T-cell (primary cell): ENCODE data around the gene MOB4. TPM values are rescaled to one million over a fixed set of nuclear protein-coding genes. Genes with fewer than 3 reads are reported as not detected.
"Not testable (repeated sequence)": the region's sequence is repeated elsewhere in the genome, so short reads cannot be mapped to it uniquely, and the experiment has no call there.

Experiments
- ATAC-seq, 4 experiments: fragments of 200-7000 bp in 3 of 4; fragments of 150-1000 bp in 1 of 4; cut with Tn5 transposase; replicated peaks in 1 of 4; 1 replicate in 3 of 4; 2 replicates in 1 of 4; pipeline ENCODE4 v1.10.0; 2021; ENCODE audit warnings: moderate library complexity in 3 of 4, mild to moderate bottlenecking in 2 of 4, moderate number of reproducible peaks in 1 of 4
- CTCF ChIA-PET, 2 donors: fragments of 300-600 bp; sonication (Branson Sonifier 250); formaldehyde crosslinking; loops; one replicate each; lab custom pipeline; 2022; ENCODE audit warnings: antibody characterized with exemption in 2 of 2; lab: Charles Lee
- POLR2A ChIA-PET, 2 donors: fragments of 300-600 bp; sonication (Branson Sonifier 250); formaldehyde crosslinking; loops; one replicate each; lab custom pipeline; 2022; ENCODE audit warnings: antibody characterized with exemption in 2 of 2; lab: Charles Lee
- DNase-seq, 35 experiments: peaks; one replicate each; pipeline versions ENCODE4 v3.0.0 to v3.0.0-alpha.2; 2013 to 2023
- H3K27ac ChIP-seq: one replicate; pipeline ENCODE4 v1.5.1; 2013; ENCODE audit warnings: low read length
- H3K27me3 ChIP-seq, 2 experiments: replicated peaks in 1 of 2; 1 replicate in 1 of 2; 2 replicates in 1 of 2; pipeline versions ENCODE4 v1.6.1 to v1.7.0; 2013; ENCODE audit warnings: low read length in 1 of 2, mixed read lengths in 1 of 2; ENCODE audit not compliant: control insufficient read depth in 2 of 2, insufficient read depth in 2 of 2; ENCODE audit errors: extremely low read depth in 1 of 2
- H3K36me3 ChIP-seq, 2 donors: 1 replicate in 1 of 2; 2 replicates in 1 of 2; pipeline versions ENCODE4 v1.6.1 to v1.7.0; 2013; ENCODE audit warnings: low read length in 1 of 2; ENCODE audit not compliant: control insufficient read depth in 2 of 2, insufficient read depth in 1 of 2; ENCODE audit errors: extremely low read depth in 1 of 2
- H3K4me1 ChIP-seq, 2 experiments: 1 replicate in 1 of 2; 2 replicates in 1 of 2; pipeline versions ENCODE4 v1.6.1 to v1.7.0; 2013; ENCODE audit warnings: low read length in 2 of 2, mixed read lengths in 1 of 2; ENCODE audit not compliant: insufficient read depth in 2 of 2, control insufficient read depth in 1 of 2; ENCODE audit errors: extremely low read depth in 1 of 2
- H3K4me3 ChIP-seq, 2 donors: 1 replicate in 1 of 2; 2 replicates in 1 of 2; pipeline versions ENCODE4 v1.5.1 to v1.7.0; 2013; ENCODE audit warnings: mild to moderate bottlenecking in 2 of 2, low read length in 1 of 2, moderate library complexity in 1 of 2; ENCODE audit not compliant: control insufficient read depth in 1 of 2; ENCODE audit errors: extremely low read depth in 1 of 2
- H3K9me3 ChIP-seq: 2 replicates; pipeline ENCODE4 v1.7.0; 2013
- H3K27ac Mint-ChIP-seq, 2 donors: one replicate each; pipeline ENCODE4 v1.8.0; 2020 to 2021; ENCODE audit warnings: mild to moderate bottlenecking in 2 of 2, mixed read lengths in 2 of 2
- H3K27me3 Mint-ChIP-seq, 2 donors: one replicate each; pipeline ENCODE4 v1.8.0; 2021 to 2022; ENCODE audit warnings: mixed read lengths in 2 of 2
- H3K36me3 Mint-ChIP-seq: one replicate; pipeline ENCODE4 v1.8.0; 2021; ENCODE audit warnings: mixed read lengths
- H3K4me1 Mint-ChIP-seq, 3 donors: one replicate each; pipeline ENCODE4 v1.8.0; 2020 to 2022; ENCODE audit warnings: mixed read lengths in 3 of 3, mild to moderate bottlenecking in 1 of 3
- H3K4me3 Mint-ChIP-seq, 3 donors: one replicate each; pipeline ENCODE4 v1.8.0; 2020 to 2022; ENCODE audit warnings: mild to moderate bottlenecking in 3 of 3, mixed read lengths in 3 of 3, moderate library complexity in 3 of 3
- H3K9me3 Mint-ChIP-seq, 3 donors: one replicate each; pipeline ENCODE4 v1.8.0; 2020 to 2022; ENCODE audit warnings: mixed read lengths in 3 of 3
- WGBS: methylation state at CpG from one replicate; pipeline ENCODE4 v1.1.5; 2013; ENCODE audit warnings: missing lambda C conversion rate; ENCODE audit not compliant: insufficient coverage; 5-methylcytosine and 5-hydroxymethylcytosine counted together
- total RNA-seq, 35 experiments: library from RNA in 6 of 35; stranded (reverse) in 6 of 35; fragments of 120-200 nt in 1 of 35; gene quantifications; one replicate each; pipeline versions ENCODE4 v1.2.1 to v1.2.4 and lab custom pipeline; 2013 to 2026

MOB4 gene
- total RNA-seq, 5 donors from 2014 or later (not counting 1 experiment from before 2014, with no cell fraction given): 16.6 to 20.2 (median 17.7) TPM

DNA sequence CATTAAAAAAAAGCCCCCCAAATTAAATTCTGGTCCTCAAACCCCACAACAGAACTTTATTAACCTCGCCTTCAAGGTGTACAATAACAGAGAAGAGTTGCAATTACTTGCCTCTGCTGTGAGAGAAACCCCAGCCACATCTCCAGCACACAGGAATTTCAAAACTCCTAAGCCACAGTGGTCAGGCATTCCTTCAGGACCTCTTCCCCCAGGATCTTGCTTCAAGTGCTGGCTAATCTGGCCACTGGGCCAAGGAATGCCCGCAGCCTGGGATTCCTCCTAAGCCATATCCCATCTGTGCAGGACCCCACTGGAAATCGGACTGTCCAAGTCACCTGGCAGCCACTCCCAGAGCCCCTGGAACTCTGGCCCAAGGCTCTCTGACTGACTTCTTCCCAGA, 64.3 kb downstream of the MOB4 start:
- H3K4me1 Mint-ChIP-seq, H3K36me3 ChIP-seq, DNase-seq, H3K36me3 Mint-ChIP-seq, H3K9me3 Mint-ChIP-seq, H3K4me3 ChIP-seq, CTCF ChIA-PET, H3K4me1 ChIP-seq, H3K27me3 ChIP-seq, ATAC-seq, H3K9me3 ChIP-seq, H3K4me3 Mint-ChIP-seq, H3K27ac Mint-ChIP-seq, H3K27me3 Mint-ChIP-seq, POLR2A ChIA-PET, H3K27ac ChIP-seq: not testable (repeated sequence)
- WGBS: 71% methylated on average over 3 of the region's 3 CpGs

DNA sequence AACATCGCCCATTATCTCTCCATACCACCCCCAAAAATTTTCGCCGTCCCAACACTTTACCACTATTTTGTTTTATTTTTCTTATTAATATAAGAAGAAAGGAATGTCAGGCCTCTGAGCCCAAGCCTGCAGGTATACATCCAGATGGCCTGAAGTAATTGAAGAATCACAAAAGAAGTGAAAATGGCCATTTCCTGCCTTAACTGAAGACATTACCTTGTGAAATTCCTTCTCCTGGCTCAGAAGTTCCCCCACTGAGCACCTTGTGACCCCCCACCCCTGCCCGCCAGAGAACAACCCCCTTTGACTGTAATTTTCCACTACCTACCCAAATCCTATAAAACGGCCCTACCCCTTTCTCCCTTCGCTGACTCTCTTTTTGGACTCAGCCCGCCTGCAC, 71.4 kb downstream of the MOB4 start:
- DNase-seq, H3K4me3 ChIP-seq, H3K9me3 ChIP-seq, H3K36me3 ChIP-seq, H3K4me1 Mint-ChIP-seq, CTCF ChIA-PET, H3K36me3 Mint-ChIP-seq, H3K27ac Mint-ChIP-seq, H3K27ac ChIP-seq, H3K4me1 ChIP-seq, H3K9me3 Mint-ChIP-seq, ATAC-seq, POLR2A ChIA-PET, H3K4me3 Mint-ChIP-seq: not testable (repeated sequence)
- WGBS: 90% methylated on average over 4 of the region's 7 CpGs
- peaks cover 3 to 10% of the 10 kb centered on the region in 2 donors for H3K27me3 Mint-ChIP-seq
- peaks cover 0 to 15% of the 10 kb centered on the region in 2 experiments for H3K27me3 ChIP-seq

DNA sequence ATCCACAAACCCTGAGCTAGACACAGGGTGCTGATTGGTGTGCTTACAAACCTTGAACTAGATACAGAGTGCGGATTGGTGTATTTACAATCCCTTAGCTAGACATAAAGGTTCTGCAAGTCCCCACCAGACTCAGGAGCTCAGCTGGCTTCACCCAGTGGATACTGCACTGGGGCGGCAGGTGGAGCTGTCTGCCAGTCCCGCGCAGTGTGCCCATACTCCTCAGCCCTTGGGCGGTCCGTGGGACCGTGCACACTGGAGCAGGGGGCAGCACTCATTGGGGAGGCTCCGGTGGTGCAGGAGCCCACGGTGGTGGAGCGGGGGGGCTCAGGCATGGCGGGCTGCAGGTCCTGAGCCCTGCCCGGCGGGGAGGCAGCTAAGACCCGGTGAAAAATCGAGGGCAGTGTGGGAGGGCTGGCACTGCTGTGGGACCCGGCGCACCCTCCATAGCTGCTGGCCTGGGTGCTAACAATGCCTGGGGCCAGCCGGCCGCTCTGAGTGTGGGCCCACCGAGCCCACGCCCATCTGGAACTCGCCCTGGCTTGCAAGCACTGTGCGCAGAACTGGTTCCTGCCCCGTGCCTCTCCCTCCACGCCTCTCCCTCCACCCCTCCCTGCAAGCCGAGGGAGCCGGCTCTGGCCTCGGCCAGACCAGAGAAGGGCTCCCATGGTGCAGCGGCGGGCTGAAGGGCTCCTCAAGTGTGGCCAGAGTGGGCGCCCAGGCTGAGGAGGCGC, 75.6 kb downstream of the MOB4 start:
- ChIA-PET POLR2A (no interaction called here), CTCF (no interaction called here)
- no peak overlapping the region for H3K4me3 ChIP-seq
- no peaks in the 10 kb centered on the region for H3K4me1 ChIP-seq
- WGBS: 94% methylated on average over 23 of the region's 32 CpGs
- DNase-seq: no peak
- Mint-ChIP-seq H3K9me3 (no peaks in the 10 kb centered on the region), H3K27me3 (peaks cover 3 to 10% of the 10 kb centered on the region in 2 donors), H3K4me3 (no peak overlapping the region), H3K4me1 (no peaks in the 10 kb centered on the region), H3K27ac (no peak overlapping the region), H3K36me3 (no peaks in the 10 kb centered on the region)
- H3K27me3 ChIP-seq: peaks cover 0 to 15% of the 10 kb centered on the region in 2 experiments
- no peaks in the 10 kb centered on the region for H3K9me3 ChIP-seq
- no peaks in the 10 kb centered on the region for H3K36me3 ChIP-seq
- H3K27ac ChIP-seq: no peak overlapping the region
- ATAC-seq: no peak

DNA sequence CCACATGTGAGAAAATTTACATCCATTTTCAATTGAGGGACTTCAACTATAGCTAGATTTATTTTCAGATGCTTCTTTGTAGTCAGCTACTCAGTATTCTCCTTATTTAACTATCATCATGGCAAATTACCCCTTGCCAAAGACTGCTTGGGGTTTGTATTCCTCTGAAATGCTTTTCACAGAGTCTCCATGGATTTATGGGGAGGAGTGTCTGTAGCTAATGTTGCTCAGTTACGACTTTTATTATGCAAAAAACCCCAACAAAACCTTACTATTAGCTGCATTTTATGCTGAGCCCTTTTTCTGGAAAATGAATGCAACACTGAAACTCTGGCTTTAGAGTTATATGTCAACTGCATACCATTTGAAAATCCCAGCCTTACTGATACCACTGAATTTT, 80.9 kb downstream of the MOB4 start:
- H3K27ac Mint-ChIP-seq: no peak overlapping the region
- POLR2A ChIA-PET: no interaction called here
- H3K4me3 Mint-ChIP-seq: no peak overlapping the region
- H3K27me3 Mint-ChIP-seq: peaks cover 5 to 14% of the 10 kb centered on the region in 2 donors
- Histone ChIP-seq H3K36me3 (no peaks in the 10 kb centered on the region), H3K4me1 (peaks cover 0 to 8% of the 10 kb centered on the region in 2 experiments), H3K4me3 (no peak overlapping the region), H3K27ac (no peak overlapping the region), H3K9me3 (no peaks in the 10 kb centered on the region), H3K27me3 (peaks cover 0 to 10% of the 10 kb centered on the region in 2 experiments)
- no CpG with 5 or more reads among the region's 1 CpG for WGBS
- CTCF ChIA-PET: interaction anchor here in 1 of 2 donors (0.5 kb wide), 1 partner anchor 699 kb away, joined by 5 read pairs; no protein-coding TSS in a partner anchor
- H3K36me3 Mint-ChIP-seq: no peaks in the 10 kb centered on the region
- no peak for ATAC-seq
- H3K9me3 Mint-ChIP-seq: no peaks in the 10 kb centered on the region
- H3K4me1 Mint-ChIP-seq: peaks cover 5 to 9% (median 5%) of the 10 kb centered on the region in 3 donors
- DNase-seq: no peak

DNA sequence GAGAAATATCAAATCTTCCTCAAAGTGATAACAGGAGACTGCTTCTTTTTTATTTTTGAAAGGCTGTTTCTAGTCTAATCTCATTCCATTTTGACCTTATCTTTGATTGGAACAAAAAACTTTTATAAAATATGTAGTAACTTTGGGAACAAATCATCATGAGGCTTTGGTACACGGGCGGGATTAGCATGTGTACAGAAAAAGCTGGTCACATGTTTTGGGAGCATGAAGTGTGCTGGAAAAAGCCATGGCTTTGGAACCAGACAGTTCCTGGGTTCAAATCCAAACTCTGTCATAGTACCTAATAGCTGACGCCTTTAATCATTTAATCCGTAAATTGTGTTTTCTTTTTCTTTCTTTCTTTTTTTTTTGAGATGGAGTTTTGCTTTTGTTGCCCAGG, 81.3 kb downstream of the MOB4 start:
- no peak overlapping the region for H3K4me3 ChIP-seq
- DNase-seq: no peak
- H3K4me1 Mint-ChIP-seq: peaks cover 5 to 9% (median 5%) of the 10 kb centered on the region in 3 donors

GRCh38 chr2:197598450-197598849, 82.6 kb downstream of the MOB4 start:
- peaks cover 0 to 8% of the 10 kb centered on the region in 2 experiments for H3K4me1 ChIP-seq
- ChIA-PET CTCF (no interaction called here), POLR2A (no interaction called here)
- no peaks in the 10 kb centered on the region for H3K36me3 ChIP-seq
- no peak overlapping the region for H3K4me3 Mint-ChIP-seq
- H3K27me3 ChIP-seq: peaks cover 0 to 7% of the 10 kb centered on the region in 2 experiments
- no peaks in the 10 kb centered on the region for H3K36me3 Mint-ChIP-seq
- H3K27ac Mint-ChIP-seq: no peak overlapping the region
- peaks cover 5 to 9% (median 5%) of the 10 kb centered on the region in 3 donors for H3K4me1 Mint-ChIP-seq
- ATAC-seq: no peak
- DNase-seq: no peak
- no peak overlapping the region for H3K4me3 ChIP-seq
- no peaks in the 10 kb centered on the region for H3K9me3 Mint-ChIP-seq
- H3K27ac ChIP-seq: no peak overlapping the region
- 86% methylated on average over 5 of the region's 5 CpGs for WGBS
- peaks cover 5 to 14% of the 10 kb centered on the region in 2 donors for H3K27me3 Mint-ChIP-seq
- no peaks in the 10 kb centered on the region for H3K9me3 ChIP-seq

More for the DNA sequence above, 81.3 kb downstream of the MOB4 start:
- no peak for ATAC-seq
- Mint-ChIP-seq H3K36me3 (no peaks in the 10 kb centered on the region), H3K9me3 (no peaks in the 10 kb centered on the region), H3K27me3 (peaks cover 5 to 14% of the 10 kb centered on the region in 2 donors), H3K4me3 (no peak overlapping the region), H3K27ac (no peak overlapping the region)
- no peaks in the 10 kb centered on the region for H3K9me3 ChIP-seq
- H3K36me3 ChIP-seq: no peaks in the 10 kb centered on the region
- H3K4me1 ChIP-seq: peaks cover 0 to 8% of the 10 kb centered on the region in 2 experiments
- H3K27me3 ChIP-seq: peaks cover 0 to 7% of the 10 kb centered on the region in 2 experiments
- H3K27ac ChIP-seq: no peak overlapping the region
- ChIA-PET CTCF (interaction anchor here in 1 of 2 donors (0.5 kb wide), 1 partner anchor 699 kb away, joined by 5 read pairs; no protein-coding TSS in a partner anchor), POLR2A (no interaction called here)
- WGBS: no CpG with 5 or more reads among the region's 4 CpGs
